Superior temporal gyrus (tissue), 1 donor: ENCODE measurements around the gene ARHGEF9.
A peak's percentile ranks its signal among the peaks of the same experiment; 100 is the strongest.
"Not testable (repeated sequence)": the region's sequence is repeated elsewhere in the genome, so short reads cannot be mapped to it uniquely, and the experiment has no call there.

Experiments used
- DNase-seq: peaks from one replicate; pipeline ENCODE4 v3.0.0-alpha.2; 2016; ENCODE audit errors: extremely low spot score

Gene ARHGEF9

GRCh38 chrX:63661676-63662075 is 123.3 kb downstream of the ARHGEF9 start:
- DNase-seq, result no peak

DNA sequence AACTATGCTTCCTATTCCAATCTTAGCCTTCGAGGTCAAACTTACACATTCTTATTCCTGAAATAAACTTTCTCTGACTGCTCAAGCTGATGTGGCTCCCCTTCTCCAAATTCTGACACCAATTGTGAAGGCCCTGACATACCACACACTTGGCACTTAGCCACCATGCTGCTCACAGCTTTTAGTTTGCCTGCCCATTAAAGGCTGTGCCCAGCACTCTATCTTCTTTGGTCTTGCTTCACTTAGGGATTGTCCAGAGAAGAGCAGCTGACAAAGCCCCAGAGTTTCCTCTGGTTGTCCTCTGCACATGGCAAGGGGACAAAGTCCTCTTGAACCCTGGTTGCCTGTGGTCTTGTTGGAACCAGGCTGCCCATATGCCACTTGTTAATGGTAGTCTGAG is 126.1 kb downstream of the ARHGEF9 start:
- DNase-seq, result no peak

GRCh38 chrX:63657821-63658220 is 127.2 kb downstream of the ARHGEF9 start:
- peak; percentile 8 for DNase-seq

GRCh38 chrX:63656871-63657580 is 128.0 kb downstream of the ARHGEF9 start:
- DNase-seq, result no peak

DNA sequence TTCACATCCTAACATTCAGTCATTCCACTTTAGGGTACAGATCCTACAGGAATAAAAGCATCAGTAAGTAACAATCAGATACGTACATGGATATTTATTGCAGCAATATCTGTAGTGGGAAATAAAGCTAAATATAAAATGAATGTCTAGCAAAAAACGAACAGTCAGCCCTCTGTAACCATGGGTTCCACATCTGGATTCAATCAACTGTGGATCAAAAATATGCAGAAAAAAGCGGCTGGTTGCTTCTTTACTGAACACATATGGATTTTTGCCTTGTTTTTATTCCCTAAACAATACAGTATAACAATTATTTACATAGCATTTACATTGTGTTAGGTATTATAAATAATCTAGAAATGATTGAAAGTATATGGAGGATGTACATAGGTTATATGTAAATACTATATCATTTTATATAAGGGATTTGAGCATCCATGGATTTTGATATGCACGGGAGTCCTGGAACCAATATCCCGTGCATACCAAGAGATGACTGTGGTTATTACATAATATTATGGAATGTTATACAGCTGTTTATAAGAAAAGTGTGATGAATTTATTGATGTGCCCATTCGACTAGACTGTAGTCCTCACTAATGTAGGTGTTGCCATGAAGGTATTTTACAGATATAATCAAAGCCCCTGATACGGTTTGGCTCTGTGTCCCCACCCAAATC is 132.8 kb downstream of the ARHGEF9 start:
- no peak for DNase-seq

DNA sequence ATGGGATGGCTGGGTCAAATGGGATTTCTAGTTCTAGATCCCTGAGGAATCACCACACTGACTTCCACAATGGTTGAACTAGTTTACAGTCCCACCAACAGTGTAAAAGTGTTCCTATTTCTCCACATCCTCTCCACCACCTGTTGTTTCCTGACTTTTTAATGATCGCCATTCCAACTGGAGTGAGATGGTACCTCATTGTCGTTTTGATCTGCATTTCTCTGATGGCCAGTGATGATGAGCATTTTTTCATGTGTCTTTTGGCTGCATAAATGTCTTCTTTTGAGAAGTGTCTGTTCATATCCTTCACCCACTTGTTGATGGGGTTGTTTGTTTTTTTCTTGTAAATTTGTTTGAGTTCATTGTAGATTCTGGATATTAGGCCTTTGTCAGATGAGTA is 139.3 kb downstream of the ARHGEF9 start:
- not testable (repeated sequence) for DNase-seq

- DNase-seq, result no peak
Observed at GRCh38 chrX:63635750-63636149, 149.3 kb downstream of the ARHGEF9 start.

DNA sequence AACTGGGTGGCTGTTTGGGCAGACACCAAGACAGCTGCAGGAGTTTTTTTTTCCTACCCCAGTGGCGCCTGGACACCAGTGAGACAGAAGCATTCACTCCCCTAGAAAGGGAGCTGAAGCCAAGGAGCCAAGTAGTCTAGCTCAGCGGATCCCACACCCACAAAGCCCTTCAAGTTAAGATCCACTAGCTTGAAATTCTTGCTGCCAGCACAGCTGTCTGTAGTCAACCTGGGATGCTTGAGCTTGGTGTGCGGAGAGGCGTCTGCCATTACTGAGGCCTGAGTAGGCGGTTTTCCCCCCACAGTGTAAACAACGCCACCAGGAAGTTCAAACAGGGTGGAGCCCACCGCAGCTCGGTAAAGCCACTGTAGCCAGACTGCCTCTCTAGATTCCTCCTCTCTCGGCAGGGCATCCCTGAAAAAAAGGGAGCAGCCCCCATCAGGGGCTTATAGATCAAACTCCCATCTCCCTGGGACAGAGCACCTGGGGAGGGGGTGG is 171.4 kb downstream of the ARHGEF9 start:
- no peak for DNase-seq

GRCh38 chrX:63585936-63586335 is 199.1 kb downstream of the ARHGEF9 start:
- DNase-seq, result no peak
